ENCODE data around the gene FAM131C.
"Not testable (repeated sequence)": the region's sequence is repeated elsewhere in the genome, so short reads cannot be mapped to it uniquely, and the experiment has no call there.

The FAM131C gene

GRCh38 chr1:16058394-16059120 is 14.9 kb downstream of the FAM131C start:
- not testable (repeated sequence) for DNase-seq (ENCODE audit: low spot score)

GRCh38 chr1:16057314-16057915 is 16.0 kb downstream of the FAM131C start:
- not testable (repeated sequence) for DNase-seq (ENCODE audit: low spot score)

- DNase-seq (ENCODE audit: low spot score), result not testable (repeated sequence)
Observed at GRCh38 chr1:16056521-16056912, 16.9 kb downstream of the FAM131C start.

- peak; percentile 88 for DNase-seq (ENCODE audit: low spot score)
Observed at GRCh38 chr1:16055613-16056520, 17.6 kb downstream of the FAM131C start.

- no peak for DNase-seq (ENCODE audit: low spot score)
Observed at GRCh38 chr1:16054598-16055540, 18.6 kb downstream of the FAM131C start.

GRCh38 chr1:16053781-16054502 is 19.5 kb downstream of the FAM131C start:
- no peak for DNase-seq (ENCODE audit: low spot score)

GRCh38 chr1:16051949-16052348 is 21.5 kb downstream of the FAM131C start:
- not testable (repeated sequence) for DNase-seq (ENCODE audit: low spot score)

- DNase-seq (ENCODE audit: low spot score), result no peak
Observed at GRCh38 chr1:16051039-16051438, 22.4 kb downstream of the FAM131C start.

- DNase-seq (ENCODE audit: low spot score), result no peak
Observed at GRCh38 chr1:16050328-16050727, 23.1 kb downstream of the FAM131C start.

- DNase-seq (ENCODE audit: low spot score), result peak; percentile 61
Observed at GRCh38 chr1:16048573-16049189, 24.8 kb downstream of the FAM131C start.

GRCh38 chr1:16047791-16048475 is 25.5 kb downstream of the FAM131C start:
- no peak for DNase-seq (ENCODE audit: low spot score)

- DNase-seq (ENCODE audit: low spot score), result peak; percentile 36
Observed at GRCh38 chr1:16046842-16047241, 26.6 kb downstream of the FAM131C start.

GRCh38 chr1:16043950-16044349 is 29.5 kb downstream of the FAM131C start:
- DNase-seq (ENCODE audit: low spot score), result no peak

GRCh38 chr1:16043521-16043920 is 29.9 kb downstream of the FAM131C start, which contains the start of gene CLCNKB:
Gene CLCNKB, plus strand, starts transcription at chr1:16043782. Its CDS starts 711 bp downstream, at chr1:16044493.
- no peak for DNase-seq (ENCODE audit: low spot score)

GRCh38 chr1:16042654-16043053 is 30.8 kb downstream of the FAM131C start:
- DNase-seq (ENCODE audit: low spot score), result not testable (repeated sequence)

GRCh38 chr1:16042096-16042495 is 31.4 kb downstream of the FAM131C start:
- no peak for DNase-seq (ENCODE audit: low spot score)

- DNase-seq (ENCODE audit: low spot score), result no peak
Observed at GRCh38 chr1:16041200-16041599, 32.3 kb downstream of the FAM131C start.

- not testable (repeated sequence) for DNase-seq (ENCODE audit: low spot score)
Observed at GRCh38 chr1:16039871-16040270, 33.6 kb downstream of the FAM131C start.

- no peak for DNase-seq (ENCODE audit: low spot score)
Observed at GRCh38 chr1:16038620-16038912, 34.9 kb downstream of the FAM131C start.

- not testable (repeated sequence) for DNase-seq (ENCODE audit: low spot score)
Observed at GRCh38 chr1:16036461-16036860, 37.0 kb downstream of the FAM131C start.

Measured in AG20443 (cell line).